Left kidney (tissue), 8 donors: ENCODE measurements around the gene TSC22D2. TPM values are rescaled to one million over a fixed set of nuclear protein-coding genes. Genes with fewer than 3 reads are reported as not detected.
A peak's percentile ranks its signal among the peaks of the same experiment; 100 is the strongest.

Experiments used
- DNase-seq: peaks from one replicate; pipeline ENCODE4 v3.0.0-alpha.2; 2013
- long read RNA-seq, 8 donors: transcript quantifications; one replicate each; lab custom pipeline, GENCODE V29; 2026
- polyA plus RNA-seq: library from polyadenylated mRNA; unstranded; fragments of 120-200 nt; gene quantifications from one replicate; pipeline ENCODE4 v1.2.1, GENCODE V29; 2013; ENCODE audit not compliant: insufficient read length

Gene TSC22D2
- 69.5 TPM for polyA plus RNA-seq
- long read RNA-seq, donor 1, full-length matches to known transcripts: 25 of 25 reads
- long read RNA-seq, donor 1, partial matches to known transcripts: 0 of 25 reads
- long read RNA-seq, donor 1, other reads (novel, unspliced or antisense): 0 of 25 reads
- long read RNA-seq, donor 2, full-length matches to known transcripts: 16 of 16 reads
- long read RNA-seq, donor 2, partial matches to known transcripts: 0 of 16 reads
- long read RNA-seq, donor 2, other reads (novel, unspliced or antisense): 0 of 16 reads
- long read RNA-seq, donor 3, full-length matches to known transcripts: 16 of 16 reads
- long read RNA-seq, donor 3, partial matches to known transcripts: 0 of 16 reads
- long read RNA-seq, donor 3, other reads (novel, unspliced or antisense): 0 of 16 reads
- long read RNA-seq, donor 4, partial matches to known transcripts: 0 of 1 reads
- long read RNA-seq, donor 4, other reads (novel, unspliced or antisense): 0 of 1 reads
- long read RNA-seq, donor 5, transcript TSC22D2-203 (3 exons, 2,093 nt): major isoform, 8 of 10 reads
- long read RNA-seq, donor 5, partial matches to known transcripts: 0 of 10 reads
- long read RNA-seq, donor 5, other reads (novel, unspliced or antisense): 0 of 10 reads
- long read RNA-seq, donor 6, full-length matches to known transcripts: 28 of 28 reads
- long read RNA-seq, donor 6, partial matches to known transcripts: 0 of 28 reads
- long read RNA-seq, donor 6, other reads (novel, unspliced or antisense): 0 of 28 reads
- long read RNA-seq, donor 7, full-length matches to known transcripts: 22 of 27 reads
- long read RNA-seq, donor 7, partial matches to known transcripts: 0 of 27 reads
- long read RNA-seq, donor 7, other reads (novel, unspliced or antisense): 5 of 27 reads
- long read RNA-seq, donor 8, full-length matches to known transcripts: 5 of 5 reads
- long read RNA-seq, donor 8, partial matches to known transcripts: 0 of 5 reads
- long read RNA-seq, donor 8, other reads (novel, unspliced or antisense): 0 of 5 reads

DNA sequence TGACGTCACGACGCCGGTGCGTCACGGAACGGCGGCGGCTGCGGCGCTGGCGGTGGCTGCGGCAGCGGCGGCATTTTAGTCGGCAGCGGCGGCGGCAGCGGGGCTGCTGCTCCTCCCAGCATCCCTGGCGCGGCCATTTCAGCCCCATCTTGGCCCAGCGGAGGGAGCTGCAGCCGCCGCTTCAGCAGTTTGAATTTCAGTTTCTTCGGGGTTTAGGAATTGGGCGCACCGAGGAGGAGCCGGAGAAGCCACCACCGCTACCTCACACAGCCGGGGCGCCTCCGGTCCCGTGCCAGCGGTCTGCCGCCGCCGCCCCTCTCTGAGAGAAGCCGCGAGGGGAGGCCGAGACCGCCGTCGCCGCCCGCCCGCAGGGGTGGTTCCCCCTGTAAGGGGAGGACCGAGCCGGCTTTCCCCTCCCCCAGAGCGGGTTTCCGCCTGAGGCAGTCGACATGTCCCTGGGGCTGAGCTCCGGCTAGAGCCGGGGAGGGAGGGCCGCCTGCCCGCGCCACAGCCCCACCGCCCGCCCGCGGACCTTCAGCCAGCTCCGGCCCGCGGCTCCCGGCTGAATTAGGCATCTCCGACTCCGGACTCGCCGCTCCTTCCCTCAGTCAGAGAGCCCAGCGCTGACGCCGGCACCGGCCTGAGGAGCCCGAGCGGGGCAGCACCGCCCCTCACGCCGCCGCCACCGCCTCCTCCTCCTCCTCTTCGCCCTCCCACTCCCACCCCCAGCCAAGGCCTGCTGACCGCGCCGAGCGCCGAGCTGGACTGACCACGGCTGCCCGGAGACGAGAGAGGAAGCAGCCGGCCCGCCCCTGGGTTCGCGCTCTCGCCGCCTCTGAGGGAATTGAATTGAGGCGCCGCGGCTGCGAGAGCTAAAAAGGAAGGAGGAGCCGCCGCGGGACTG is at the start of gene TSC22D2:
Gene TSC22D2, plus strand, starts transcription at position 78 of the 904 bp plus-strand sequence. CDS start 1,053 bp downstream, outside the sequence.
- peak; percentile 95 for DNase-seq

DNA sequence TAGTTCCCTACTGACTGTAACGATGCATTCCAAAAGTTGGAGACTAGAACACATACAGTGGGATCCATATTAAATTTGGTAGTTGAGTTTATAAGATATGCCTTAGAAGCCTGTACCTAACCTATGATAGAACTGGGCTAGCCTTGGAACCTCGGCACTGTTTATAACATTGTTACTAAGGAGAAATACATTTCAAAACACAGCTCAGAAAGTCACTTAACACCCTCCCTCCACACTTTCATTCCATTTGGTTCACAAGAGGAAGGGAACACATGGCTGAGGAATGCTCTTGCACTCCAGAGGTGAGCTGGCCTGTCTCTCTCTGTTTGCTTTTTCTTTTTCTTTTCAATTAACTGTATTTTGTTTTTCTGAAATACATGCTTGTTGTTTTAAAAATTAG is 48.7 kb upstream of the TSC22D2 start:
- no peak for DNase-seq

DNA sequence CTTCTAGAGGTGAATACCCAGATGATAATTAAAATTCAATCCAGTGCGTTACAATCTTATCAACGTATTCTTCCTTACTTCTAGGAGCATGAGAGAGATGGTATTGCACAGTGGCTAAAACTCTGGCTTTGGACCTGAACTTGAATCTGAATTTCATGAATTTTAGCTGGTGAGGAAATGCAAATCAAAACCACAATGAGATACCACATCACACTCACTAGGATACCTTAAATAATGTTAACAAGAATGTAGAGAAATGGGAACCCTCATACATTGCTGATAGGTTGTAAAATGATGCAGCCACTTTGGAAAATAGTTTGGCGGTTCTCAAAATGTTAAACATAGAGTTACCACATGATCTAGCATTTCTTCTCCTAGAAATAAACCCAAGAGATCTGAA is 47.1 kb upstream of the TSC22D2 start:
- DNase-seq: no peak

DNA sequence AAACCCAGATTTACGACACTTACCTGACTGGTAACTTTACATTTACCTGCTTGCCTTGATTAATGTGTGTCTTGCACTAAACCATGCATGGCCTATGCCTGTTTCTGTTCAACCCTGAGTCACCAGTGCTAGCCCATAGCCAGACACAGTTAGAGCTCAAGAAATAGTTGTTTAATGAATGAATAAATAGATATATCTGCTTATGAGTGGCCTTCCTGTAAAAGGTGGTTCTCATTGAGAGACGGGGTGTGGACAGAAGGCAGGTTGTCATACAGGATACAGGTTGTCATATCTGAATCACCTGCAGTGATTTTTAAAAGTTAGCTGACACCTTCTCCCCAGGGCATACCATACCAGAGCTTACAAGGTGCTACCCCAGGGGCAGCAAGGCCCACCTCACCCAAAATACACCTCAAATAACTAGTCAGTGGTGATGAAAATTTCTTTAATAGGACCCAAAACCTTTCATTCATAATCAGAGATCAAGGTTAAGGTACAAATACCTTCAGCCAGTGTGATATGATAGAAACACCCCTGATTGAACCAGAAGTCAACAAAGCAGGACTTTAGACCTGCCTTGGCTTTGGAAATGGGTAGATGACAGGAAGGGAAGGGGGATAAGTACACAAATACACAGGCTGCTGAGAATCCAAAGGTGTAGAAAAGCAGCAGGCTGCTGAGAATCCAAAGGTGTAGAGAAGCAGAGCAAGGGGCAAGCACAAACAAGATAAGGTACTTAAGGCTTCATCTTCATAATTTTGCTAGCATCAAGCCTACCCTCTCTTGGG is 45.4 kb upstream of the TSC22D2 start:
- no peak for DNase-seq

DNA sequence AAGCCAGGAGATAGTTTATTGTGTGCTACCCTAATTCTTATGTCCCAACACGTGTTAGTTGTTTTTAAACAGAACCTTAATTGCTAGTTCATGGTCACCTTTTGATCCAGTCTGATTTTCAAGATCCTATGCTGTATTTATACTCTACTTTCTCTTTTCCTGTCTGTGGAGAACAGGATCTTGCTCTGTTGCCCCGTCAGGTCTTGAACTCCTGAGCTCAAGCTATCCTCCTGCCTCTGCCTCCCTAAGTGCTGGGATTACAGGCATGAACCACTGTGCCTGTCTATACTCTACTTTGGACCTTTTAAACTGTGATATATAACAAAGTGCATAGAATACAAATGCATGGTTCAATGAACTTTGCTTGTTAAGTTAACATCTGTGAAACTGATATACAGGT is 44.7 kb upstream of the TSC22D2 start:
- no peak for DNase-seq

DNA sequence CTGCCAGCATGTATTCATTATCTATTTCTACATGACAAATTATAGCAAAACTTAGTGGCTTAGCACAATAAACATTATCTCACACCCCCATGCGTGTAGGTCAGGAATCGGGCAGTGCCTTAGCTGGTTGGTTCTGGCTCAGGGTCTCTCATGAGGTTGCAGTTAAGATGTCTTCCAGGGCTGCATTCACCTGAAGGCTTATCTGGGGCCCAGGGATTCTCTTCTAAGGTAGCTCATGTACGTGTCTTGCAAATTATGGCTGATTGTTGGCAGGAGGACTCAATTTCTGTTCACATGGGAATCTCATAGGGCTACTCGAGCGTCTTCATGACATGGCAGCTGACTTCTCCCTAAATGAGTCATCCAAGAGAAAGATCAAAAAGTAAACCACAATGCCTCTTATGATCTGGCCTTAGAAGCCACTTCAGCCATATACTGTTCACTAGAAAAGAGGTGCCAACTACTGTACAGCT is 42.9 kb upstream of the TSC22D2 start:
- no peak for DNase-seq

DNA sequence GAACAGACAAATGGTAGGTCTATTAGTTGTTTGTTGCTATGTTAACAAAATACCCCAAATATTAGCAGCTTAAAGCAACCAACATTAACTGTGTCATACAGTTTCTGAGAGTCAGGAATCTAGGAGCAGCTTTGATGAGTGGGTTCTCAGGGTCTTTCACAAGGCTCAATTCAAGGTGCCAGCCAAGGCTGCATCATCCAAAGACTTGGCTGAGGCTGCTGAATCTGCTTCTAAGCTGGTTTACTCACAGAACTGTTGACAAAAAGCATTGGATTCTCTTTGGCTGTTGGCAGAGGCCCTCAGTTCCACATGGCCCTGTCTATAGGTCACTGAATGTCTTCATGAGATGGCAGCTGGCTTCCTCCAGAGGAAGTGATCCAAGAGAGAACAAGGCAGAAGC is 40.3 kb upstream of the TSC22D2 start:
- no peak for DNase-seq

DNA sequence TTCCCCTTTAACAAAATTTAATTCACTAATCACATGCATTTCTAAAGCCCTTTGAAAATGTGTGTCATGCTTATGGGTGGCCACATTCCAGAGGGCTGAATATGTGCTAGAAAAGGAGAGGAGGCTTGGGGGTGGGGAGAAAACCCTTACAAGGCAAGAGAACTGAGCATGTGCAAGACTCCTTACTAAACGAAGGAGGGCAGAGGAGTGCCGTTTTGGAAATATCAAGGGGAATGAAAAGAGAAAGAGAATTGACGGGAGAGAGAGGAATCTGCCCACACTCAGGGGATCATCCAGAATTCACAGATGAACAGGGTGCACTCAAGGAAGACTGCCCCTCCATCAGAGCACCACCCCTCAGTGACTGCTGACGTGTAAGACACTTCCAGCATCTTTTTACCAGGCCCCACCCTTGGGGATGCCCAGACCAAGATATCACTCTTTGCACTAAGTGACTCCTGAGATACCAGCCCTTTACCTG is 37.9 kb upstream of the TSC22D2 start:
- peak; percentile 73 for DNase-seq

DNA sequence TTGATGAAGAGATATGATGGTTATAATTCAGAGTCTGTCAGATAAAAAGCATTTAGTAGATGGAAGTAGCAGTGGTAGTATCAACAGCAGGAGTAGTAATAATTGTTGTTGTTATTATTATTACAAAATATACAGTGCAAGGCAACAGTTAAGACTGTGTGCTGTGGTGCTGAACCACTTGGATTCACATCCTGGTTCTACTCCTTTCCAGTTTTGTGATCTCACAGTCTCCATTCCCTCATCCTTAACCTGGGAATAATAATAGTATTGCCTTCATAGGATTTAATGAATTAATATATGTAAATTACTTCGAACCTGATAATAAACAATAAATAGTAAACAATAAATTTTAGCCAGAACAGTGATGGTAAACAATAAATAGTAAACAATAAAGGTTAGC is 37.1 kb upstream of the TSC22D2 start:
- DNase-seq: no peak

DNA sequence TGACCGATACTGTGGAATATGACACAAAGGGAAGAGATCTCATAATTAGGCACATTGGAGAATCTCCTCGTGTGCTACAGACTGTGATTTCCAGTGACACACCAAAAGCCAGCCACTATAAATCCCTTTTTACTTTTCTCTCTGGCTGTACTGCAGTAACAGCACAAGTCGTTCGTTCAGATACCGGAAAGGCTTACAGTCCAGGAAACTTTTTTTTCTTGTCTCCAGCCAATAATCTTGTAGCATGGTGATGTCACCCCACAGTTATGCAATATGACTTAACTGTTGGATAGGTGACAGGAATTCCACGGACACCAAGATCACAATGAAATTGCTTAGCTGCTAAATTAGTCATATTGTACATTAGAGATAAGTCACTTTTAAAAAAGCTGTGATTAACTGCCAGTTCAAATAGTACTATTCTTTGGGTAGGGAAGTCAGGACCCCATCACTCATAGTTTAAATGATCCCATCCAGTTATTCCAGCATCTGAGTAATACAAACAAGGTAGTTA is 36.3 kb upstream of the TSC22D2 start:
- DNase-seq: peak; percentile 93

DNA sequence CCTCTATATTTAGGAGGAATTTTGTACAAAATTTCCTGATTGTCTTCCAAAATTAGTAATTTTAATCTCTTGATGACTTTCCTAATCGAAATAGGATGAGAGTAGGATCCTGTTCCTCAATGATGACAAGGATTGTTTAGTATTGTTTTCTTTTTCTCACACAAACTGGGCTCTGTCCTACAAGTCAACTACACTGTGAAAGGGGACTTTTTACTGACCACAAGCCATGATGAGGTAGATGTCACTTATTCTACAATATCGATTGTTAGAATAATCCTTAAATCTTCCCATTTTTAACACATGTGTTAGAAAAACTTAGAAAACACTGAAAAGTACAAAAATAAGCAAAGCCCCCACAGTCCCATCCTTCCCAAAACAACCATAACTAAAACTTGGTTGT is 35.8 kb upstream of the TSC22D2 start:
- DNase-seq: no peak

DNA sequence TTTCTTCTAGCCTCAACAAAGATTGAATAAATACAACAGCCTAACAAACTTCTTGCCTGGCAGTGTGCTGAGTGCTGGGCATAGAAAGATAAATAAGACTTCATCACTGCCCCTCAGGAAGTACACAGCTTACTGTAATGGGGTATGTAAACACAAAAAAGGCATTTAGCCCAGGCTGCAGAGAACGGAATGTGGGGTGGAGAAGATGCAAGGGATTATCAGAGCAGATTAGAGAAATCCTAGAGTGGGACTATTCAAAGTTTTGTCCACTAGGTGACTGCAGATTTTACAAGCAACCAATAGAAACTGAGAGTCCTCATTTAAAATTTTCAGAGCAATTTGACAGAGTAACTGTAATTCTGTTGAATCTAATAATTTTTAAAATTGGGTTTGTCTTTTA is 35.4 kb upstream of the TSC22D2 start:
- DNase-seq: no peak

DNA sequence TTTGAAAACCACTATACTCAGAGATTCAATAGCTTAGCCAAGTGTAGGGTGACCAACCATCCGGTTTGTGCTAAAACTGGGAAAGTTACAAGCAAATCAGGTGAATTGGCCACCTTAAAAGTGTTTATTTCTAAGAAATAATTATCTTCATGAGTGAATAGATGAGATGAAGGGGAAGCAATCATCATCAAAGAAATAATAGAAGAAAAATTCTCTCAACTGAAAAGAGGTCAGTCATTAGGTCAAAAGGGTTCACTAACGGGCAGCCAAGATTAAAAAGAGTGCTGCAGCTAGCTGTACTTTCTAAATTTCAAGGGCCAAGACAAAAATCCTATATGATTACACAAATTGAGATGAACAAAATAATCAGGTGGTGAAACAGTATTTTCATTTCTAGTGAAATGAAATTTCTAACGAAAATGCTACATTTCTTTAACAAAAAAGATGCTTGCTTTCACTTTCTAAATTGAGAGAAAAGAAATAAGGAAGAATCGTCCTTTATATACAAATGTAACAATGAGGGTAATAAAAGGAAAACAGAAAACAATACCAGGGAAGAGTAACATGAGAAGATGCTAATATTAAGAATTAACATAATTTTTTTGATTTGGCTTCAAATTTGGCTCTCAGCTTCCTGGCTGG is 34.7 kb upstream of the TSC22D2 start:
- no peak for DNase-seq

DNA sequence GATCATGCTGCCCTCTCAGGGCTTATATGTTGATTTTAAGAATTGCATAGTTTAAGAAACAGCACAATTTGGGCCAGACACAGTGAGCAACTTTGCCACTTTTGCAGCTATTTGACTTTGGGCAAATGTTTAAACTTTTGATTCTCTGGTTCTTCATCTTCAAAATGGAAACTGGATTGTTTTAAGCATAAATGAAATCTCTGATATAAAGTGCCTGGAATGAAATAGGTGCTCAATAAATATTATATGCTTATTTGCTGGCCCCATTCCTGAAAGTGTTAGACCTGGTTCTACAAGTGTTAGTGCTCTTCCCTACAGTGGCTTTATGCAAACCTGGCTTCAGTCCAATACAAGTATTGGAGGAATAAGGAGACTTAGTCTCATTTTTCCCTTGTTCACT is 33.1 kb upstream of the TSC22D2 start:
- no peak for DNase-seq

DNA sequence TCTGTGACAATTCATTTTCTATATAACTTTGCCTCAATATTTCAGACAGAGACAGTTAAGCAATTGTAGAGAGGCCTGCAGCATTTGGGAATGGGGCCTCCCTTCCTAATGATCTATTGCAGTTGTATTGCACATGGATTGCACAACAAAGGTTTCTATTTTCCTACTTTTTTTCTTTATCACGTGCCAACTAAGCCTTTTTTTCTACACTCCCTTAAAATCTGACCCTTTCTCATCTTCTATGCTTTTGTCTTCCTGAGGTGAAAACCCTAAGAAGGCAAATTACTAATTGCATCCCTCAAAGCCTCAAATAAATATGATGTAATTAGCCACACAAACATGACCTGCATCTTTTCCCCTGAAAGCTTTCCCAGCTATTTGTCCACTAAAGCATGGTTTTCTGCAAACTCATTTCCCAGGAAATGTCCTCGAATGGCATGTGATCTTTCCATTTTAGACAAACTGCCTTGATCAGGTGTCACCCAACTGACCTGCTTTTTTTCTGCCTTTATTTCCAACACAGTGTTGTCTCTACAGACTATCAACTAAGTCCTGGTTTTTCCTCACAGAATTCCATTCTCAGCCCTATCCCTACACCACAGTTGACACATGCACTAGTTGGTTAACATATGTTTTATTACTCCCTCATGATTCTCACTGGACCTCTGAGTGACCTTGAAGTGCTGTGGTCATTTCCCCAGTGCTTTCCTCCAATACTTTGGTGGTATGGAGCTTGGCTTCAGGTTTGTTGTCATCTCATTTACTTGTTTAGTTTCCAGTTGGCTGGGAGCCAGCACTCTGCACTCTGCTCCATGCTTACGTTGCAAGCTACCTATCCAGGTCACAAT is 31.9 kb upstream of the TSC22D2 start:
- no peak for DNase-seq

DNA sequence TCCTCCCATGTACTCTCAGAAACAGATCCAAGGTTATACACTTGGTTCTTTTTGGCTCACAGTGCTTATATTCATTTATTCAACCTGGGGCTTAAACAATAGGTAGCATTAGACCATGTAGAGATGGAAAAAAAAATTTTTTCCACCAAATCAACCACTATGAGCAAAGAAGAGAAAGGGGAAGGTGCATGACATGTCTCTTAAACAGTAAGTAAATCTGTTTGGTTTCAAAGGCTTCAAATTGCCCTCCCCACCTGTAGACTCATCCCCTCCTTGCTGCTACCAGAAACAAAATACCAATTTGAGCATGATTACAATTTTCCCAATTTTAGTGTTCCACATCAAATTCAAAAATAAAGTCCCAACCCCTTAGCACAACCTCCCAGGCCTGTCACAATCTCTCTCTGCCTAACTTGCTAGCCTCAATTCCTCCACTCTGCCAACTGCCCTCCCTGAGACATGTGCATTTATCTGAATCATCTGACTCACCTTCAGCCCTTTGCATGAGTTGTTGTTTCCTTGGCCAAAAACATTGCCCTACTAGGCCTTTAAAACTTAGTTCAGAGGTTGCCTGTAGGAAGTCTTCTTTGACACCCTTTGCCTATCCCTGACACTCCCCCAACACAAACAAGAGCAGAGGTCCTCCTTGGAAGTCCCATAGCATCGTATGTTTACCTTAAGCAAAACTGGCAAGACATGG is 30.3 kb upstream of the TSC22D2 start:
- no peak for DNase-seq

DNA sequence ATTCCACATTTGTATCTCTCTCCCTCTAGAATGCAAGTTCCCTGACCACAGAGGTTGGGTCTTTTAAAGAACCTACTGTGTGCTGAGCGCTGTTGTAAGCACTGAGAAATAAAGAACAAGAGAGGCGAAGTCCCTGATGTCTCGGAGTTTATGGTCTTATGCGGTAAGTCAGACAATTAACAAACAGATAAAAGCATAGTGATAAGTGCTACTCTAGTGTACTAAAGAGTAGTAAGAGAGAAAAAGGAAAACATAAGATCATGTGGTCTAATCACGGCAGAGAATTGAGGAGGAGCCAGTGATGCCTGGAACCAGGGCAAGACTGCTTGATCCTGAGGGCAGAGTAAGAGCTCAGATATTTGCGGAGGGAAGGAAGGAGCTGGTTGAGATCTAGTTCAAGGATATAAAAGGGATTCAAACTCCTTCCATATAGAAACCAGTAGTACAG is 29.8 kb upstream of the TSC22D2 start:
- no peak for DNase-seq

DNA sequence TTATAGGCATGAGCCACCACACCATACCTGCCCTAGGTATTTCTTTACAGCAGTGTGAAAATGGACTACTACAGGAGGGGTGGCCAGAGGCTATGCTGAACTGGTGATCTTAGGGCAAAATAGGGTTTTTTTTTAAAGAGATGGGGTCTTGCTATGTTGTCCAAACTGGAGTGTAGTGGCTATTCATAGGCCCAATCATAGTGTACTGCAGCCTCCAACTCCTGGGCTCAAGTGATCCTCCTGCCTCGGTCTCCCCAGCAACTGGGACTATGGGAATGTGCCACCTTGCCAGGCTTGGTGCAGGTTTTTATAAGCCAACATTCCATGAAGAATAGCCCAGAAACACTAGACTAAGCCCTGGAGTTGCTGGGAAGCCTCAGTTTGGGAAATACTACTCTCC is 28.6 kb upstream of the TSC22D2 start:
- no peak for DNase-seq
